ENCODE results near the gene METTL26.

DNA sequence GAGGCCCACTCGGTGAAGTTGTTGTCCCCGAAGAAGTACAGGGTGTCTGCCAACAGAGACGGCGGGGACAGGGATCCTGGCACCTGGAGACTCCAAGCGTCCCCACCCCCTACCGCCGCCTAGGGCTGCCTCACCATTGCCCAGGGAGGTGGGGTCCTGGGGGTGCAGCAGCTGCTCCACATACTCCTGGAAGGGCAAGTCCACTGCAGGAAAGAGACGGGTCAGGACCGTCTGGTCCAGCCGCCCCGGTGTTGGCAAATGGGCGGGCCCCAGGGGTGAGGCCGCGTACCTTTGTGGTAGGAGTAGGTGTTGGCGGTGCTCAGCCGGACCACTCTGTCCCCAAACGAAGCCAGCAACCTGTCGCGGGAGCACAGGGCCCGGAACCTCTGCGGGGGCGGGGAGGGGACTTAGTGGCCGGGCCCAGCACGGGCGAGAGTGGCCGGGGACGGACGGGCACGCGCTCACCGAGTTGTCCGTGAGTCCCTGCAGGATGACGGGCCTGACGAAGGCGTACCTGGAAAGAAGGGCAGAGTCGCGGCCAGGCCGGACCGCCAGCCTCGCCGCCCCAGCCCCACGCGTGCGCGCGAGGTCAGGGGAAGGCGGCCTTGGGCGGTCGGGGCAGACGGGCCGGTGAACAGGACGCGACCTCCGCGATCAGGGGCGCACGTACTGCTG is 47.4 kb upstream of the METTL26 start:
- TF ChIP-seq EZH2 (IDR thresholded peaks at IDR 0.05), result no peak
- TF ChIP-seq POLR2AphosphoS5 (IDR thresholded peaks at IDR 0.05; ENCODE audit: borderline replicate concordance, low read depth, low read length), result no peak
